K562 (cell line): ENCODE measurements around the gene RBM7. TPM values are rescaled to one million over a fixed set of nuclear protein-coding genes. Genes with fewer than 3 reads are reported as not detected.
A peak's percentile ranks its signal among the peaks of the same experiment; 100 is the strongest.

ENCODE experiments used
- ATAC-seq: fragments of 200-7000 bp; cut with Tn5 transposase; 3 replicates; pipeline ENCODE4 v1.9.1; 2020; ENCODE audit warnings: moderate library complexity
- BruUV-seq: library from RNA; stranded (reverse); fragments of 400-500 nt; replicated peaks from 2 replicates; lab custom pipeline; 2021; lab: Mats Ljungman, UMichigan
- CTCF ChIA-PET: fragments of 300-600 bp; formaldehyde crosslinking; extraction: SDS; loops from one replicate; lab custom pipeline; 2021; ENCODE audit warnings: low intra/inter-chr PET ratio; lab: Yijun Ruan, JAX
- POLR2A ChIA-PET: fragments of 300-600, 350-650 bp; sonication (Branson Sonifier 250); formaldehyde crosslinking; extraction: SDS; loops from one replicate; lab custom pipeline; 2021; ENCODE audit warnings: antibody characterized with exemption, inconsistent platforms; lab: Yijun Ruan, JAX
- DNase-seq, 4 experiments: peaks; one replicate each; pipeline versions ENCODE4 v3.0.0 to v3.0.0-alpha.2; 2011 to 2018; ENCODE audit warnings: low spot score in 3 of 4, mixed read lengths in 3 of 4; ENCODE audit errors: extremely low read depth in 1 of 4
- FAIRE-seq: peaks from 2 replicates; lab custom pipeline; 2011; peaks lifted over from hg19 to GRCh38; lab: Jason Lieb, UNC
- H2AFZ ChIP-seq: 2 replicates; pipeline ENCODE4 v1.6.0; 2011; ENCODE audit warnings: low read depth, low read length, control low read depth, inconsistent platforms
- H3K27ac ChIP-seq: fragments of 200-600 bp; 3 replicates; pipeline ENCODE4 v1.8.0; 2011; ENCODE audit warnings: low read depth, mild to moderate bottlenecking, control low read depth, inconsistent platforms, low read length, moderate library complexity, mixed read lengths; ENCODE audit errors: extremely low read depth
- H3K27me3 ChIP-seq, 2 experiments: fragments of 300-600 bp in 1 of 2; 2 replicates in 1 of 2; 3 replicates in 1 of 2; pipeline versions ENCODE4 v1.6.0 to v1.8.0; 2011; ENCODE audit warnings: inconsistent platforms in 2 of 2, low read length in 2 of 2, mild to moderate bottlenecking in 1 of 2, mixed read lengths in 1 of 2, moderate library complexity in 1 of 2; ENCODE audit not compliant: control insufficient read depth in 2 of 2, insufficient read depth in 2 of 2
- H3K36me3 ChIP-seq: fragments of 300-600 bp; 3 replicates; pipeline ENCODE4 v1.8.0; 2011; ENCODE audit warnings: mild to moderate bottlenecking, low read length, inconsistent platforms; ENCODE audit not compliant: control insufficient read depth, insufficient read depth
- H3K4me1 ChIP-seq, 2 experiments: fragments of 200-600 bp in 1 of 2; replicated peaks in 1 of 2; 2 replicates in 1 of 2; 3 replicates in 1 of 2; pipeline versions ENCODE4 v1.5.1 to v1.8.0; 2011; ENCODE audit warnings: inconsistent platforms in 2 of 2, low read length in 2 of 2, mild to moderate bottlenecking in 1 of 2, mixed read lengths in 1 of 2, moderate library complexity in 1 of 2; ENCODE audit not compliant: control insufficient read depth in 2 of 2, insufficient read depth in 2 of 2
- H3K4me2 ChIP-seq: 2 replicates; pipeline ENCODE4 v1.6.1; 2011; ENCODE audit warnings: low read length, control low read depth, inconsistent platforms, mixed read lengths; ENCODE audit not compliant: insufficient read depth
- H3K4me3 ChIP-seq: fragments of 200-600 bp; sonication (generic), shearing (Covaris generic); 2 replicates; pipeline ENCODE4 v1.5.1; 2016; ENCODE audit warnings: control low read depth, inconsistent platforms
- H3K79me2 ChIP-seq: fragments of 200-600 bp; 3 replicates; pipeline ENCODE4 v1.8.0; 2011; ENCODE audit warnings: low read length, inconsistent platforms; ENCODE audit not compliant: control insufficient read depth, insufficient read depth
- H3K9ac ChIP-seq, 2 experiments: 2 replicates each; pipeline versions ENCODE4 v1.6.0 to v1.6.1; 2011; ENCODE audit warnings: low read depth in 2 of 2, low read length in 2 of 2, control low read depth in 1 of 2, inconsistent platforms in 1 of 2, mild to moderate bottlenecking in 1 of 2, mixed read lengths in 1 of 2; ENCODE audit not compliant: insufficient read depth in 1 of 2
- H3K9me1 ChIP-seq: one replicate; pipeline ENCODE4 v1.6.0; 2011; ENCODE audit warnings: inconsistent platforms, mild to moderate bottlenecking, low read length, moderate library complexity; ENCODE audit not compliant: control insufficient read depth, insufficient read depth
- H3K9me3 ChIP-seq: replicated peaks from 2 replicates; pipeline ENCODE4 v1.5.1; 2011; ENCODE audit warnings: low read depth, low read length, inconsistent platforms; ENCODE audit not compliant: control insufficient read depth, insufficient read depth
- H4K20me1 ChIP-seq: replicated peaks from 2 replicates; pipeline ENCODE4 v1.6.1; 2011; ENCODE audit warnings: low read length, inconsistent platforms, mixed read lengths; ENCODE audit not compliant: control insufficient read depth, insufficient read depth
- ARNT ChIP-seq, 2 experiments: fragments of 450-650 bp; IDR thresholded peaks; 2 replicates each; pipeline ENCODE4 v1.6.1; 2016; ENCODE audit warnings: mild to moderate bottlenecking in 1 of 2
- ATF7 ChIP-seq: fragments of 450-650 bp; IDR thresholded peaks from 2 replicates; pipeline ENCODE4 v1.7.1; 2014; ENCODE audit warnings: mild to moderate bottlenecking, moderate library complexity
- FOXJ2 ChIP-seq: fragments of 200-800 bp; sonication (Bioruptor generic); IDR thresholded peaks from 2 replicates; pipeline ENCODE4 v1.6.1; 2016; ENCODE audit warnings: missing genetic modification characterization, missing compliant biosample characterization
- HEY1 ChIP-seq: fragments of 250-450 bp; sonication (Bioruptor Pico); IDR thresholded peaks from 2 replicates; pipeline ENCODE4 v1.5.0; 2020; ENCODE audit warnings: mild to moderate bottlenecking, moderate library complexity, borderline replicate concordance
- KHSRP ChIP-seq: fragments of 450-650 bp; IDR thresholded peaks from 2 replicates; pipeline ENCODE4 v1.6.1; 2017
- MTA1 ChIP-seq: fragments of 450-650 bp; IDR thresholded peaks from 2 replicates; pipeline ENCODE4 v1.6.1; 2017; ENCODE audit warnings: borderline replicate concordance
- NR4A1 ChIP-seq, 2 experiments: fragments of 250-450 bp in 1 of 2; fragments of 450-650 bp in 1 of 2; sonication (Bioruptor Pico) in 1 of 2; IDR thresholded peaks; 2 replicates each; pipeline versions ENCODE4 v1.4.0 to v1.6.1; 2016 to 2020; ENCODE audit warnings: mild to moderate bottlenecking in 2 of 2, missing compliant biosample characterization in 1 of 2, missing genetic modification characterization in 1 of 2, moderate library complexity in 1 of 2
- POLR3A ChIP-seq: IDR thresholded peaks from 2 replicates; pipeline ENCODE4 v1.6.1; 2011; ENCODE audit warnings: borderline replicate concordance, mild to moderate bottlenecking, moderate library complexity; ENCODE audit not compliant: insufficient read length, insufficient read depth; ENCODE audit errors: extremely low read depth
- SMARCA4 ChIP-seq: fragments of 450-650 bp; IDR thresholded peaks from 2 replicates; pipeline ENCODE4 v1.6.1; 2016
- SRF ChIP-seq, 2 experiments: fragments of 250-450, 450-650 bp in 1 of 2; sonication (Bioruptor Pico) in 1 of 2; sonication (generic) in 1 of 2; formaldehyde crosslinking; IDR thresholded peaks; 2 replicates each; pipeline versions ENCODE4 v1.5.0 to v1.5.1; 2020 to 2022; ENCODE audit warnings: mild to moderate bottlenecking in 1 of 2, missing genetic modification reagents in 1 of 2
- SRSF9 ChIP-seq: fragments of 200-400 bp; formaldehyde crosslinking; IDR thresholded peaks from 2 replicates; pipeline ENCODE4 v1.6.1; 2017; ENCODE audit warnings: low read depth, low read length, borderline replicate concordance
- STAT5B ChIP-seq: fragments of 250-450 bp; sonication (Bioruptor Pico); IDR thresholded peaks from 2 replicates; pipeline ENCODE4 v1.8.0; 2021; ENCODE audit warnings: mild to moderate bottlenecking, inconsistent platforms
- ZBTB8A ChIP-seq: fragments of 450-650 bp; IDR thresholded peaks from 2 replicates; pipeline ENCODE4 v1.6.1; 2018; ENCODE audit warnings: mild to moderate bottlenecking, moderate library complexity; ENCODE audit not compliant: partially characterized antibody
- ZFPM2 ChIP-seq: fragments of 250-450 bp; sonication (Bioruptor Pico); IDR thresholded peaks from 2 replicates; pipeline ENCODE4 v1.5.1; 2022; ENCODE audit warnings: mild to moderate bottlenecking
- ZNF140 ChIP-seq: fragments of 250-450 bp; sonication (Bioruptor Pico); IDR thresholded peaks from 2 replicates; pipeline ENCODE4 v1.8.0; 2021; ENCODE audit warnings: moderate library complexity, mild to moderate bottlenecking, inconsistent platforms
- ZNF175 ChIP-seq: fragments of 200-800 bp; sonication (Bioruptor generic); IDR thresholded peaks from 2 replicates; pipeline ENCODE4 v1.6.1; 2016; ENCODE audit warnings: low read depth, mild to moderate bottlenecking, missing genetic modification characterization, missing compliant biosample characterization
- ZNF445 ChIP-seq: fragments of 250-450 bp; sonication (Bioruptor Pico); IDR thresholded peaks from 2 replicates; pipeline ENCODE4 v1.4.0; 2020; ENCODE audit warnings: low read depth, mild to moderate bottlenecking, moderate library complexity
- WGBS: fragments of 100-300 bp; shearing (Covaris generic); methylation state at CpG from one replicate; pipeline ENCODE4 v1.1.6; 2016; ENCODE audit warnings: low coverage, mixed read lengths; ENCODE audit not compliant: insufficient coverage; ENCODE audit errors: missing lambda C conversion rate; 5-methylcytosine and 5-hydroxymethylcytosine counted together
- in situ Hi-C: fragments of 300-500 bp; cut with MboI; formaldehyde crosslinking; loops from 4 replicates; pipeline ENCODE4 v1.15.0; 2018; ENCODE audit warnings: inconsistent platforms, mixed read lengths
- intact Hi-C: fragments of 100-400 bp; cut with micrococcal nuclease; formaldehyde crosslinking; loops from 2 replicates; pipeline ENCODE4 v1.14.2; 2022
- polyA plus RNA-seq, 8 experiments: library from polyadenylated mRNA; depleted of rRNA in 4 of 8; stranded (reverse) in 5 of 8; unstranded in 3 of 8; fragments of >200 nt; fragmentation: Nextera tagmentation in 2 of 8; fragmentation: Illumina TruSeq in 1 of 8; extraction: Ambion mirVana in 2 of 8; extraction: Trizol in 1 of 8; gene quantifications; 2 replicates each; pipeline versions ENCODE4 v1.2.1 to v1.2.3, GENCODE V29; 2011 to 2014; ENCODE audit warnings: inconsistent platforms in 1 of 8, missing spikeins in 1 of 8
- total RNA-seq, 7 experiments: library from RNA; depleted of rRNA in 6 of 7; stranded (reverse); fragments of >200 nt in 6 of 7; fragmentation: Illumina TruSeq in 2 of 7; extraction: Trizol in 2 of 7; gene quantifications; 2 replicates each; pipeline versions ENCODE4 v1.2.1 to v1.2.3, GENCODE V29; 2011 to 2021; ENCODE audit warnings: low replicate concordance in 1 of 7
- TF ChIP-seq, protein P1 (sequence below), 2 experiments: fragments of 450-650 bp in 1 of 2; sonication (generic) in 1 of 2; formaldehyde crosslinking in 1 of 2; IDR thresholded peaks in 1 of 2; conservative IDR thresholded peaks in 1 of 2; 2 replicates each; pipeline versions ENCODE4 v1.6.1 to v1.8.1; 2016 to 2023; ENCODE audit warnings: mild to moderate bottlenecking in 2 of 2, moderate library complexity in 2 of 2, inconsistent platforms in 1 of 2, missing genetic modification reagents in 1 of 2
- TF ChIP-seq, protein P2 (sequence below): fragments of 200-800 bp; sonication (Bioruptor generic); IDR thresholded peaks from 2 replicates; pipeline ENCODE4 v1.6.1; 2017; ENCODE audit warnings: missing genetic modification characterization, missing compliant biosample characterization

RBM7 gene
- total and polyA plus RNA-seq, 9 of the 15 experiments (the other 6 are each of a cell fraction or from before 2014, with no cell fraction given), result 26.0 to 76.8 (median 49.6) TPM

DNA sequence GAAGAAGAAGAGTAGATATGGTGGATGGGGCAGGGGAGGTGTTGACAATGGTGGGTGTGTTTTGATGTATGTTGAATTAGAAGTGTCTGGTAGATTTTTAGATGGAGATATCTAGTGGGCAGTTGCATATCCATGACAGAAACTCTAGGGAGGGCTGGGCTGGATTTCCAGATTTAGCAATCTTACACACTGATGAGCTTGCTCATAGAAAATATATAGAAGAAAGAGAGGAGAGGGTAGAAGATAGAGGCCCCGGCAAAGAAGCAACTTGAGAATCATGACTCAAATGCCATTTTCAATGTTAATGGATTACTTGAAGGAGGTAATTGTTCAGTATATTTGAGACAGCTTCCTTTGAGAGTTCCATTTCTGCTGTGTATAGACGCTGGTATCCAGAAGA is 47.0 kb downstream of the RBM7 start (continued):
- TF ChIP-seq STAT5B, result no peak
- TF ChIP-seq NR4A1 (CRISPR knock-in tag; IDR thresholded peaks at IDR 0.05), result no peak
- TF ChIP-seq NR4A1 (tag; IDR thresholded peaks at IDR 0.05), result no peak
- TF ChIP-seq ZNF175, result peak; percentile 18; the same call in 1 of the 2 replicates

DNA sequence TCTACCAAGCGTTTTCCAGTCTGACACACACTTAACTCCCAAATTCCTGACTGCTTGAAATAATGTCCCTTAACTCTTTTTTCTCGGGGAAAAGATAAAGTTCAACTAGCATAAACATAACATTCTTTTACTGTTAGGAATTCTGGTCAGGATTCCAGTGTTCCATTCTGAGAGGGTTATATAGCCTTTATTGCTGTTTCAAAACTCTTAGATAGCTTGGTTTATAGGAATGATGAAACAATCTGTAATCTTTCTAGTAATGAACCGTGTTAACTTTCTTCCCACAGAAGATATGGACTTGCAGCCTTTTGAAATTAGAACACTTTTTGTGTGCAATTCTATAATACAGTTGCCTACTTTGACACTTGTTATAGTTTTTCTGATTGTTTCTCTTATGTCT is 47.4 kb downstream of the RBM7 start:
- FAIRE-seq (peak; percentile 6), DNase-seq (no peak), ATAC-seq (peak; percentile 43; the same call in 2 of the 3 replicates)
- no peak overlapping the region for H3K4me2 ChIP-seq
- peak overlapping the region; percentile 49; the same call in 1 of the 3 replicates for H3K27ac ChIP-seq
- no peaks in the 10 kb centered on the region for H4K20me1 ChIP-seq
- H3K79me2 ChIP-seq, result peaks cover 57% of the 10 kb centered on the region
- H3K4me1 ChIP-seq, result peaks cover 0 to 17% of the 10 kb centered on the region in 2 experiments; a peak in 4 of 5 replicates
- peaks cover 87% of the 10 kb centered on the region for H3K36me3 ChIP-seq
- WGBS, result 50% methylated on average over 3 of the region's 3 CpGs
- POLR2A ChIA-PET, result interaction anchor here (1.0 to 1.2 kb wide), 2 partner anchors 9 to 18 kb away, joined by 3 to 4 read pairs; partner anchors contain the start of gene REXO2
- CTCF ChIA-PET, result no interaction called here
- intact Hi-C loops (no loop called here), in situ Hi-C loops (no loop called here)
- H3K9me3 ChIP-seq, result no peaks in the 10 kb centered on the region
- H3K27me3 ChIP-seq, result no peaks in the 10 kb centered on the region
- BruUV-seq, result no TSS peak
- no peaks in the 10 kb centered on the region for H3K9me1 ChIP-seq
- peak overlapping the region in 1 of 2 experiments; percentile 11; a peak in 1 of 4 replicates for H3K9ac ChIP-seq
- H3K4me3 ChIP-seq, result no peak overlapping the region
- H2AFZ ChIP-seq, result no peak overlapping the region
- TF ChIP-seq FOXJ2 (peak; percentile 43; the same call in 1 of the 2 replicates), ATF7 (0 out of 2 replicates have a peak, but pooled peaks have one; percentile 33), ARNT (IDR thresholded peaks at IDR 0.05) (no peak), ZNF445 (no peak), ZNF140 (CRISPR knock-in tag) (no peak), MTA1 (no peak), POLR3A (no peak), SRF (CRISPR knock-in tag; IDR thresholded peaks at IDR 0.05) (no peak), ZBTB8A (no peak), ZNF175 (peak; percentile 92), KHSRP (no peak), SRSF9 (no peak), ZFPM2 (CRISPR knock-in tag) (no peak), HEY1 (CRISPR knock-in tag) (no peak), SMARCA4 (peak; percentile 39; the same call in 1 of the 2 replicates)
- TF ChIP-seq, protein P1, sequence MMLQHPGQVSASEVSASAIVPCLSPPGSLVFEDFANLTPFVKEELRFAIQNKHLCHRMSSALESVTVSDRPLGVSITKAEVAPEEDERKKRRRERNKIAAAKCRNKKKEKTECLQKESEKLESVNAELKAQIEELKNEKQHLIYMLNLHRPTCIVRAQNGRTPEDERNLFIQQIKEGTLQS (IDR thresholded peaks at IDR 0.05), result peak; percentile 76; the same call in 1 of the 2 replicates
- TF ChIP-seq, protein P1 (CRISPR knock-in tag; conservative IDR thresholded peaks at IDR 0.05), result no peak
- TF ChIP-seq, protein P2, sequence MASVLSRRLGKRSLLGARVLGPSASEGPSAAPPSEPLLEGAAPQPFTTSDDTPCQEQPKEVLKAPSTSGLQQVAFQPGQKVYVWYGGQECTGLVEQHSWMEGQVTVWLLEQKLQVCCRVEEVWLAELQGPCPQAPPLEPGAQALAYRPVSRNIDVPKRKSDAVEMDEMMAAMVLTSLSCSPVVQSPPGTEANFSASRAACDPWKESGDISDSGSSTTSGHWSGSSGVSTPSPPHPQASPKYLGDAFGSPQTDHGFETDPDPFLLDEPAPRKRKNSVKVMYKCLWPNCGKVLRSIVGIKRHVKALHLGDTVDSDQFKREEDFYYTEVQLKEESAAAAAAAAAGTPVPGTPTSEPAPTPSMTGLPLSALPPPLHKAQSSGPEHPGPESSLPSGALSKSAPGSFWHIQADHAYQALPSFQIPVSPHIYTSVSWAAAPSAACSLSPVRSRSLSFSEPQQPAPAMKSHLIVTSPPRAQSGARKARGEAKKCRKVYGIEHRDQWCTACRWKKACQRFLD (CRISPR knock-in tag), result 0 out of 2 replicates have a peak, but pooled peaks have one; percentile 20
